OCI-LY1 (cell line): Measurements from ENCODE around the gene RDH11.

Experiments used
- EZH2 ChIP-seq: fragments of 200-600 bp; sonication (generic), shearing (Covaris generic); IDR thresholded peaks from 2 replicates; pipeline ENCODE4 v1.8.0; 2017; ENCODE audit warnings: borderline replicate concordance, mixed run types, mild to moderate bottlenecking, antibody characterized with exemption, low read length, moderate library complexity, mixed read lengths
- TF ChIP-seq, protein P1 (sequence below): fragments of 200-600 bp; sonication (generic), shearing (Covaris generic); IDR thresholded peaks from 2 replicates; pipeline ENCODE4 v1.5.1; 2017; ENCODE audit warnings: mild to moderate bottlenecking, antibody characterized with exemption, low read length, moderate library complexity, mixed read lengths

DNA sequence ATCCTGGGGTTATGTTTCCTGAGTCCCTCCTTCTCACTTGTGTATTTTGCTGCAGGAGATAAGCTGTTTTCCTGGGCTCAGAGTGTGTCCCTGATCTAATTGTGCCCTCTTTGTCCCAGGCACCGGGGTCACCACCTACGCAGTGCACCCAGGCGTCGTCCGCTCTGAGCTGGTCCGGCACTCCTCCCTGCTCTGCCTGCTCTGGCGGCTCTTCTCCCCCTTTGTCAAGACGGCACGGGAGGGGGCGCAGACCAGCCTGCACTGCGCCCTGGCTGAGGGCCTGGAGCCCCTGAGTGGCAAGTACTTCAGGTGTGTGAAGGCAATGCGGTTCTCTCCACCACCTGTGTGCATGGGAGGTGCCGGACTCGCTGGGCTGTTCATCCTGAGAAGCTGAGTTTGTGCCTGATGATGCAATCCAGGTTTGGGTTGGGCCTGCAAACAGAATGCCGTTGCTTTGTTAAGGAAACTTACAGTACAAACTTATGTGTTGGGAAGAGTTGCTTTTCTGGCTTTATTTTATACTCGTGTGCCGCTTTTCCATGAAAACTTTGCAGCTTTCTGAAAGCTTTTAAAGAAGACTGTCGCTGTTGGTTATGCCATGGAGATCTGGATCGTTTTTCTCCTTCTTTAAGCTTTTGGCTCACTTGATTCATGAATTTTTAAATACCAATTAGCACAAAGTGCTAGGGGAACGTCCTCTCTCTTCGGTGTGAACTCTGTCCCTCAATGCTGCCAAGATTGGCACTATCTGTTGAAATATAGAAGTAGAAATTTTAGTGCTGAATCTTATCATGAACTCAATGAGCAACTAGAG lies 33.7 kb upstream of the RDH11 start:
- TF ChIP-seq, protein P1, sequence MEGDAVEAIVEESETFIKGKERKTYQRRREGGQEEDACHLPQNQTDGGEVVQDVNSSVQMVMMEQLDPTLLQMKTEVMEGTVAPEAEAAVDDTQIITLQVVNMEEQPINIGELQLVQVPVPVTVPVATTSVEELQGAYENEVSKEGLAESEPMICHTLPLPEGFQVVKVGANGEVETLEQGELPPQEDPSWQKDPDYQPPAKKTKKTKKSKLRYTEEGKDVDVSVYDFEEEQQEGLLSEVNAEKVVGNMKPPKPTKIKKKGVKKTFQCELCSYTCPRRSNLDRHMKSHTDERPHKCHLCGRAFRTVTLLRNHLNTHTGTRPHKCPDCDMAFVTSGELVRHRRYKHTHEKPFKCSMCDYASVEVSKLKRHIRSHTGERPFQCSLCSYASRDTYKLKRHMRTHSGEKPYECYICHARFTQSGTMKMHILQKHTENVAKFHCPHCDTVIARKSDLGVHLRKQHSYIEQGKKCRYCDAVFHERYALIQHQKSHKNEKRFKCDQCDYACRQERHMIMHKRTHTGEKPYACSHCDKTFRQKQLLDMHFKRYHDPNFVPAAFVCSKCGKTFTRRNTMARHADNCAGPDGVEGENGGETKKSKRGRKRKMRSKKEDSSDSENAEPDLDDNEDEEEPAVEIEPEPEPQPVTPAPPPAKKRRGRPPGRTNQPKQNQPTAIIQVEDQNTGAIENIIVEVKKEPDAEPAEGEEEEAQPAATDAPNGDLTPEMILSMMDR, result no peak
- TF ChIP-seq EZH2, result no peak
